ENCODE data around the gene PHYKPL. TPM values are rescaled to one million over a fixed set of nuclear protein-coding genes. Genes with fewer than 3 reads are reported as not detected.

The PHYKPL gene
- total RNA-seq, 3 donors from 2014 or later (not counting 1 experiment from before 2014, with no cell fraction given) = 111 to 134 (median 131) TPM

GRCh38 chr5:178187014-178187413 is 45.6 kb downstream of the PHYKPL start, which contains the start of gene GMCL2:
Gene GMCL2, minus strand, starts transcription at chr5:178187371. Its CDS starts 72 bp downstream, at chr5:178187299.
- 94% methylated on average over 21 of the region's 27 CpGs for WGBS (ENCODE audit: insufficient coverage)

GRCh38 chr5:178186427-178186826 is 46.2 kb downstream of the PHYKPL start:
- DNase-seq (no peak), ATAC-seq (no peak)
- no peak for TF ChIP-seq CTCF (IDR thresholded peaks at IDR 0.05)
- intact Hi-C loops (cut with micrococcal nuclease) = no loop called here
- H3K36me3 Mint-ChIP-seq = no peaks in the 10 kb centered on the region
- no peaks in the 10 kb centered on the region for H3K36me3 ChIP-seq (ENCODE audit: control insufficient read depth, insufficient read depth, low read length)
- H3K27me3 ChIP-seq (ENCODE audit: control insufficient read depth, insufficient read depth, low read length) = no peaks in the 10 kb centered on the region
- H3K4me3 ChIP-seq (ENCODE audit: low read length) = no peak overlapping the region
- 78% methylated on average over 6 of the region's 6 CpGs for WGBS (ENCODE audit: insufficient coverage)
- H3K27me3 Mint-ChIP-seq (ENCODE audit: low read depth in 2 of 2) = peaks cover 0 to 7% of the 10 kb centered on the region in 2 donors
- no peak overlapping the region for H3K4me3 Mint-ChIP-seq
- no peak overlapping the region for H3K27ac ChIP-seq (ENCODE audit: low read length)
- no peaks in the 10 kb centered on the region for H3K9me3 Mint-ChIP-seq
- no peaks in the 10 kb centered on the region for H3K9me3 ChIP-seq (ENCODE audit: control insufficient read depth, insufficient read depth, low read length)
- no peaks in the 10 kb centered on the region for H3K4me1 ChIP-seq (ENCODE audit: control insufficient read depth, insufficient read depth, low read length)
- no peaks in the 10 kb centered on the region for H3K4me1 Mint-ChIP-seq
- no peak overlapping the region for H3K27ac Mint-ChIP-seq

More at GRCh38 chr5:178187014-178187413, 45.6 kb downstream of the PHYKPL start, which contains the start of gene GMCL2:
- Mint-ChIP-seq H3K4me3 (no peak within 1 kb of the TSS), H3K36me3 (no peaks in the 10 kb centered on the region), H3K4me1 (peaks cover 0 to under 1% of the 10 kb centered on the region in 2 donors), H3K27me3 (ENCODE audit: low read depth in 2 of 2) (peaks cover 0 to 7% of the 10 kb centered on the region in 2 donors), H3K9me3 (no peaks in the 10 kb centered on the region), H3K27ac (no peak within 1 kb of the TSS)
- TF ChIP-seq CTCF (IDR thresholded peaks at IDR 0.05) = no peak
- H3K4me1 ChIP-seq (ENCODE audit: control insufficient read depth, insufficient read depth, low read length) = no peaks in the 10 kb centered on the region
- H3K9me3 ChIP-seq (ENCODE audit: control insufficient read depth, insufficient read depth, low read length) = no peaks in the 10 kb centered on the region
- DNase-seq (no peak), ATAC-seq (no peak)
- H3K36me3 ChIP-seq (ENCODE audit: control insufficient read depth, insufficient read depth, low read length) = no peaks in the 10 kb centered on the region
- no peak within 1 kb of the TSS for H3K4me3 ChIP-seq (ENCODE audit: low read length)
- H3K27ac ChIP-seq (ENCODE audit: low read length) = no peak within 1 kb of the TSS
- intact Hi-C loops (cut with micrococcal nuclease) = no loop called here
- H3K27me3 ChIP-seq (ENCODE audit: control insufficient read depth, insufficient read depth, low read length) = no peaks in the 10 kb centered on the region

GRCh38 chr5:178182158-178182876 is 50.3 kb downstream of the PHYKPL start:
- ATAC-seq = no peak
- Histone ChIP-seq H3K4me1 (ENCODE audit: control insufficient read depth, insufficient read depth, low read length) (no peaks in the 10 kb centered on the region), H3K27ac (ENCODE audit: low read length) (no peak overlapping the region), H3K4me3 (ENCODE audit: low read length) (no peak overlapping the region), H3K9me3 (ENCODE audit: control insufficient read depth, insufficient read depth, low read length) (no peaks in the 10 kb centered on the region), H3K27me3 (ENCODE audit: control insufficient read depth, insufficient read depth, low read length) (no peaks in the 10 kb centered on the region), H3K36me3 (ENCODE audit: control insufficient read depth, insufficient read depth, low read length) (no peaks in the 10 kb centered on the region)
- DNase-seq = no peak
- no peak overlapping the region for H3K4me3 Mint-ChIP-seq
- H3K27me3 Mint-ChIP-seq (ENCODE audit: low read depth in 2 of 2) = peaks cover 6 to 7% of the 10 kb centered on the region in 2 donors
- WGBS (ENCODE audit: insufficient coverage) = 16% methylated on average over 4 of the region's 4 CpGs
- H3K9me3 Mint-ChIP-seq = no peaks in the 10 kb centered on the region
- intact Hi-C loops (cut with micrococcal nuclease) = no loop called here
- no peaks in the 10 kb centered on the region for H3K4me1 Mint-ChIP-seq
- TF ChIP-seq CTCF (IDR thresholded peaks at IDR 0.05) = no peak
- no peaks in the 10 kb centered on the region for H3K36me3 Mint-ChIP-seq
- no peak overlapping the region for H3K27ac Mint-ChIP-seq

All from natural killer cell (primary cell).